WERI-Rb-1 (cell line): ENCODE measurements around the gene IFRD1.

ENCODE experiments used
- DNase-seq: peaks from one replicate; pipeline ENCODE4 v3.0.0-alpha.2; 2020
- H3K27ac ChIP-seq: fragments of 250-450 bp; sonication (Bioruptor Pico); 2 replicates; pipeline ENCODE4 v1.5.1; 2020; ENCODE audit warnings: mild to moderate bottlenecking, moderate library complexity
- H3K27me3 ChIP-seq: fragments of 250-450 bp; sonication (Bioruptor Pico); 2 replicates; pipeline ENCODE4 v1.5.1; 2021; ENCODE audit warnings: mild to moderate bottlenecking, low read depth, moderate library complexity; ENCODE audit not compliant: insufficient read depth, severe bottlenecking
- H3K36me3 ChIP-seq: fragments of 250-450 bp; sonication (Bioruptor Pico); 2 replicates; pipeline ENCODE4 v1.5.1; 2020; ENCODE audit warnings: mild to moderate bottlenecking, moderate library complexity
- H3K4me3 ChIP-seq: 2 replicates; pipeline ENCODE4 v1.5.1; 2011; ENCODE audit warnings: low read depth, mild to moderate bottlenecking, control low read depth, low read length
- H3K9me3 ChIP-seq: fragments of 250-450 bp; sonication (Bioruptor Pico); 2 replicates; pipeline ENCODE4 v1.5.1; 2021; ENCODE audit warnings: mild to moderate bottlenecking, moderate library complexity; ENCODE audit not compliant: severe bottlenecking
- CTCF ChIP-seq: IDR thresholded peaks from 2 replicates; pipeline ENCODE4 v1.5.1; 2011; ENCODE audit warnings: low read depth, mild to moderate bottlenecking, control low read depth, inconsistent platforms, low read length

The IFRD1 gene

GRCh38 chr7:112449902-112450806 lies at the start of gene IFRD1:
Gene IFRD1, plus strand, starts transcription at chr7:112450460. Its CDS starts 229 bp downstream, at chr7:112450689.
- no peak for TF ChIP-seq CTCF
- DNase-seq: peak; percentile 99
- H3K4me3 ChIP-seq: peak within 1 kb of the TSS; percentile 99
- peak within 1 kb of the TSS; percentile 96 for H3K27ac ChIP-seq
- no peaks in the 10 kb centered on the region for H3K27me3 ChIP-seq
- H3K9me3 ChIP-seq: no peaks in the 10 kb centered on the region
- peaks cover 11% of the 10 kb centered on the region for H3K36me3 ChIP-seq

GRCh38 chr7:112404321-112404720 lies 45.9 kb upstream of the IFRD1 start:
- Histone ChIP-seq H3K27ac (no peak overlapping the region), H3K27me3 (no peaks in the 10 kb centered on the region), H3K36me3 (no peaks in the 10 kb centered on the region), H3K9me3 (no peaks in the 10 kb centered on the region), H3K4me3 (no peak overlapping the region)
- no peak for TF ChIP-seq CTCF
- DNase-seq: no peak

DNA sequence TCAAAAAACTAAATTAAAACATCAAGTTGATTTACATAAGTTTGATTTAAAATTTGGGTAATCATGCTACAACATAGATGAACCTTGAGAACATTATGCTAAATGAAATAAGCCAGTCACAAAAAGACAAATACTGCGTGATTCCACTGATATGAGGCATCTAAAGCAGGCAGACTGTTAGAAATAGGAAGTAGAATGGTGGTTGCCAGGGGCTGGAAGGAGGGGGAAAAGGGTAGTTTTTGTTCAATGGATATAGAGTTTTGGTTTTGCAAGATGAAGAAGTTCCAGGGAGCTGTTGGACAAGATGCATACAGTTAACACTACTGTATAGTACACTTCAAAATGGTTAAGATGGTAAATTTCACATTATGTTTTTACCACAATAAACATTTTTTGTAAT lies 45.0 kb upstream of the IFRD1 start:
- no peaks in the 10 kb centered on the region for H3K27me3 ChIP-seq
- no peaks in the 10 kb centered on the region for H3K36me3 ChIP-seq
- no peaks in the 10 kb centered on the region for H3K9me3 ChIP-seq
- no peak overlapping the region for H3K4me3 ChIP-seq
- DNase-seq: no peak
- no peak overlapping the region for H3K27ac ChIP-seq
- no peak for TF ChIP-seq CTCF

- Histone ChIP-seq H3K4me3 (no peak overlapping the region), H3K36me3 (no peaks in the 10 kb centered on the region), H3K27me3 (no peaks in the 10 kb centered on the region), H3K27ac (no peak overlapping the region), H3K9me3 (no peaks in the 10 kb centered on the region)
- TF ChIP-seq CTCF: no peak
- no peak for DNase-seq
Measured at GRCh38 chr7:112407261-112407660, 43.0 kb upstream of the IFRD1 start.

GRCh38 chr7:112410092-112410491 lies 40.2 kb upstream of the IFRD1 start:
- Histone ChIP-seq H3K27ac (no peak overlapping the region), H3K9me3 (no peaks in the 10 kb centered on the region), H3K4me3 (no peak overlapping the region), H3K27me3 (no peaks in the 10 kb centered on the region), H3K36me3 (no peaks in the 10 kb centered on the region)
- DNase-seq: no peak
- no peak for TF ChIP-seq CTCF
